H9 (cell line): ENCODE data around the gene BDH1. TPM values are rescaled to one million over a fixed set of nuclear protein-coding genes. Genes with fewer than 3 reads are reported as not detected.

ENCODE experiments used
- DNase-seq: peaks from one replicate; pipeline ENCODE4 v3.0.0-alpha.2; 2017
- H2AFZ ChIP-seq: one replicate; pipeline ENCODE4 v1.6.1; 2013; ENCODE audit warnings: mild to moderate bottlenecking, low read length, control low read depth, moderate library complexity
- H2AK5ac ChIP-seq: 2 replicates; pipeline ENCODE4 v1.6.1; 2013; ENCODE audit warnings: low read length, control low read depth, mixed read lengths; ENCODE audit not compliant: insufficient read length
- H2BK120ac ChIP-seq: one replicate; pipeline ENCODE4 v1.6.1; 2013; ENCODE audit warnings: low read depth, mild to moderate bottlenecking, low read length, control low read depth, inconsistent platforms; ENCODE audit not compliant: poor library complexity, severe bottlenecking
- H2BK12ac ChIP-seq: 2 replicates; pipeline ENCODE4 v1.6.1; 2013; ENCODE audit warnings: low read length, control low read depth, mixed read lengths, low read depth; ENCODE audit not compliant: insufficient read length
- H2BK15ac ChIP-seq: 2 replicates; pipeline ENCODE4 v1.6.1; 2013; ENCODE audit warnings: low read depth, low read length, control low read depth
- H2BK20ac ChIP-seq: one replicate; pipeline ENCODE4 v1.6.1; 2013; ENCODE audit warnings: low read depth, mild to moderate bottlenecking, low read length, control low read depth, inconsistent platforms; ENCODE audit not compliant: poor library complexity, severe bottlenecking
- H2BK5ac ChIP-seq: 2 replicates; pipeline ENCODE4 v1.6.1; 2013; ENCODE audit warnings: low read length, control low read depth, mixed read lengths; ENCODE audit not compliant: insufficient read length
- H3K14ac ChIP-seq: 2 replicates; pipeline ENCODE4 v1.6.1; 2013; ENCODE audit warnings: low read length, control low read depth; ENCODE audit not compliant: insufficient read depth
- H3K18ac ChIP-seq: 2 replicates; pipeline ENCODE4 v1.6.1; 2013; ENCODE audit warnings: low read depth, mild to moderate bottlenecking, mixed read lengths, low read length, control low read depth; ENCODE audit not compliant: insufficient read length
- H3K23ac ChIP-seq: 2 replicates; pipeline ENCODE4 v1.6.1; 2013; ENCODE audit warnings: low read length, control low read depth, mixed read lengths, low read depth; ENCODE audit not compliant: insufficient read length
- H3K23me2 ChIP-seq: 2 replicates; pipeline ENCODE4 v1.6.1; 2013; ENCODE audit warnings: low read depth, mild to moderate bottlenecking, mixed read lengths, low read length, control low read depth; ENCODE audit not compliant: insufficient read length, poor library complexity, severe bottlenecking
- H3K27ac ChIP-seq: 2 replicates; pipeline ENCODE4 v1.5.1; 2013; ENCODE audit warnings: low read length, control low read depth, mixed read lengths, low read depth; ENCODE audit not compliant: insufficient read length
- H3K27me3 ChIP-seq: 2 replicates; pipeline ENCODE4 v1.6.1; 2013; ENCODE audit warnings: low read length, control low read depth, inconsistent platforms; ENCODE audit not compliant: insufficient read depth
- H3K4ac ChIP-seq: 2 replicates; pipeline ENCODE4 v1.6.1; 2013; ENCODE audit warnings: low read depth, mild to moderate bottlenecking, control low read depth, inconsistent platforms, low read length, moderate library complexity
- H3K4me1 ChIP-seq: 2 replicates; pipeline ENCODE4 v1.6.1; 2013; ENCODE audit warnings: low read length, control low read depth, inconsistent platforms; ENCODE audit not compliant: insufficient read depth
- H3K4me2 ChIP-seq: 2 replicates; pipeline ENCODE4 v1.6.1; 2013; ENCODE audit warnings: low read length, control low read depth, mixed read lengths; ENCODE audit not compliant: insufficient read length, insufficient read depth
- H3K56ac ChIP-seq: 2 replicates; pipeline ENCODE4 v1.6.1; 2013; ENCODE audit warnings: low read depth, mild to moderate bottlenecking, mixed read lengths, low read length, control low read depth; ENCODE audit not compliant: insufficient read length
- H3K79me1 ChIP-seq: 2 replicates; pipeline ENCODE4 v1.6.1; 2013; ENCODE audit warnings: low read depth, mild to moderate bottlenecking, moderate library complexity, low read length, control low read depth, inconsistent platforms; ENCODE audit not compliant: insufficient read depth, poor library complexity, severe bottlenecking
- H3K79me2 ChIP-seq: 2 replicates; pipeline ENCODE4 v1.6.1; 2013; ENCODE audit warnings: low read length, control low read depth, inconsistent platforms; ENCODE audit not compliant: insufficient read depth
- H3K9ac ChIP-seq: 2 replicates; pipeline ENCODE4 v1.6.1; 2013; ENCODE audit warnings: low read length, control low read depth, mixed read lengths; ENCODE audit not compliant: insufficient read length; ENCODE audit errors: extremely low read depth
- H3K9me3 ChIP-seq: one replicate; pipeline ENCODE4 v1.6.1; 2013; ENCODE audit warnings: low read depth, low read length, inconsistent platforms; ENCODE audit not compliant: control insufficient read depth
- H3T11ph ChIP-seq: one replicate; pipeline ENCODE4 v1.6.1; 2013; ENCODE audit warnings: mild to moderate bottlenecking, low read length, control low read depth, inconsistent platforms
- H4K20me1 ChIP-seq: one replicate; pipeline ENCODE4 v1.6.1; 2013; ENCODE audit not compliant: control insufficient read depth, insufficient read length, insufficient read depth
- H4K5ac ChIP-seq: 2 replicates; pipeline ENCODE4 v1.6.1; 2013; ENCODE audit warnings: low read depth, mild to moderate bottlenecking, mixed read lengths, low read length, control low read depth; ENCODE audit not compliant: insufficient read length
- H4K8ac ChIP-seq: replicated peaks from 2 replicates; pipeline ENCODE4 v1.6.1; 2013; ENCODE audit warnings: low read length, control low read depth, mixed read lengths, low read depth; ENCODE audit not compliant: insufficient read length
- H4K91ac ChIP-seq: 2 replicates; pipeline ENCODE4 v1.6.1; 2013; ENCODE audit warnings: low read depth, mild to moderate bottlenecking, moderate library complexity, mixed read lengths, low read length, control low read depth; ENCODE audit not compliant: insufficient read length
- H3K27ac Mint-ChIP-seq, 3 experiments: 2 replicates in 2 of 3; 3 replicates in 1 of 3; pipeline ENCODE4 v1.8.0; 2020 to 2021; ENCODE audit warnings: mixed read lengths in 3 of 3, mild to moderate bottlenecking in 1 of 3, moderate library complexity in 1 of 3
- H3K27me3 Mint-ChIP-seq: 2 replicates; pipeline ENCODE4 v1.8.0; 2021; ENCODE audit warnings: low read depth, mild to moderate bottlenecking, moderate library complexity, mixed read lengths
- H3K36me3 Mint-ChIP-seq, 3 experiments: 2 replicates in 2 of 3; 3 replicates in 1 of 3; pipeline ENCODE4 v1.8.0; 2020 to 2021; ENCODE audit warnings: low read depth in 3 of 3, mixed read lengths in 3 of 3; ENCODE audit not compliant: insufficient read depth in 1 of 3
- H3K4me1 Mint-ChIP-seq, 2 experiments: 2 replicates each; pipeline ENCODE4 v1.8.0; 2020; ENCODE audit warnings: mixed read lengths in 2 of 2
- H3K4me3 Mint-ChIP-seq, 2 experiments: 2 replicates in 1 of 2; 3 replicates in 1 of 2; pipeline ENCODE4 v1.8.0; 2020 to 2021; ENCODE audit warnings: mild to moderate bottlenecking in 2 of 2, mixed read lengths in 2 of 2, moderate library complexity in 1 of 2
- H3K9me3 Mint-ChIP-seq, 2 experiments: 2 replicates in 1 of 2; 3 replicates in 1 of 2; pipeline ENCODE4 v1.8.0; 2020; ENCODE audit warnings: mild to moderate bottlenecking in 2 of 2, mixed read lengths in 2 of 2, moderate library complexity in 1 of 2
- WGBS: extraction: QIAGEN DNeasy Blood & Tissue Kit; methylation state at CpG from one replicate; pipeline ENCODE4 v1.1.7; 2013; ENCODE audit warnings: missing lambda C conversion rate, low lambda C conversion rate, mixed read lengths; ENCODE audit not compliant: insufficient read length; ENCODE audit errors: extremely low coverage; 5-methylcytosine and 5-hydroxymethylcytosine counted together
- total RNA-seq: library from RNA; stranded (reverse); gene quantifications from 2 replicates; pipeline ENCODE4 v1.2.1, GENCODE V29; 2021
- TF ChIP-seq, protein P1 (sequence below): fragments of 200-600 bp; sonication (generic); conservative IDR thresholded peaks from 3 replicates; pipeline ENCODE4 v1.8.0; 2021; ENCODE audit warnings: antibody characterized with exemption, mild to moderate bottlenecking

Gene BDH1
- total RNA-seq, 1 experiment from 2014 or later: 23.8 TPM

GRCh38 chr3:197491923-197492664 is 63.7 kb downstream of the BDH1 start:
- no peaks in the 10 kb centered on the region for H3K9me3 Mint-ChIP-seq
- TF ChIP-seq, protein P1, sequence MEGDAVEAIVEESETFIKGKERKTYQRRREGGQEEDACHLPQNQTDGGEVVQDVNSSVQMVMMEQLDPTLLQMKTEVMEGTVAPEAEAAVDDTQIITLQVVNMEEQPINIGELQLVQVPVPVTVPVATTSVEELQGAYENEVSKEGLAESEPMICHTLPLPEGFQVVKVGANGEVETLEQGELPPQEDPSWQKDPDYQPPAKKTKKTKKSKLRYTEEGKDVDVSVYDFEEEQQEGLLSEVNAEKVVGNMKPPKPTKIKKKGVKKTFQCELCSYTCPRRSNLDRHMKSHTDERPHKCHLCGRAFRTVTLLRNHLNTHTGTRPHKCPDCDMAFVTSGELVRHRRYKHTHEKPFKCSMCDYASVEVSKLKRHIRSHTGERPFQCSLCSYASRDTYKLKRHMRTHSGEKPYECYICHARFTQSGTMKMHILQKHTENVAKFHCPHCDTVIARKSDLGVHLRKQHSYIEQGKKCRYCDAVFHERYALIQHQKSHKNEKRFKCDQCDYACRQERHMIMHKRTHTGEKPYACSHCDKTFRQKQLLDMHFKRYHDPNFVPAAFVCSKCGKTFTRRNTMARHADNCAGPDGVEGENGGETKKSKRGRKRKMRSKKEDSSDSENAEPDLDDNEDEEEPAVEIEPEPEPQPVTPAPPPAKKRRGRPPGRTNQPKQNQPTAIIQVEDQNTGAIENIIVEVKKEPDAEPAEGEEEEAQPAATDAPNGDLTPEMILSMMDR: no peak
- DNase-seq: no peak
- H3K4me1 Mint-ChIP-seq: peaks cover 16 to 17% of the 10 kb centered on the region in 2 experiments
- Histone ChIP-seq H3K79me2 (no peaks in the 10 kb centered on the region), H4K5ac (no peak overlapping the region), H3K4me1 (no peaks in the 10 kb centered on the region), H2BK15ac (no peak overlapping the region), H3K23me2 (no peaks in the 10 kb centered on the region), H4K20me1 (no peaks in the 10 kb centered on the region), H2BK5ac (no peak overlapping the region), H3K18ac (no peak overlapping the region), H4K91ac (no peak overlapping the region), H3T11ph (no peak overlapping the region), H2AFZ (no peak overlapping the region), H2AK5ac (no peak overlapping the region), H2BK12ac (no peak overlapping the region), H2BK20ac (no peak overlapping the region), H3K9me3 (no peaks in the 10 kb centered on the region), H3K27ac (no peak overlapping the region), H3K9ac (no peak overlapping the region), H3K23ac (no peak overlapping the region), H3K56ac (no peak overlapping the region), H3K14ac (no peak overlapping the region), H4K8ac (no peak overlapping the region), H3K27me3 (no peaks in the 10 kb centered on the region), H3K79me1 (no peaks in the 10 kb centered on the region), H3K4me2 (no peak overlapping the region), H3K4ac (no peak overlapping the region), H2BK120ac (no peak overlapping the region)
- 0 out of 7 replicates have a peak overlapping the region, but pooled peaks of 1 of the 3 experiments have one; percentile 2 for H3K27ac Mint-ChIP-seq
- H3K27me3 Mint-ChIP-seq: peaks cover 8% of the 10 kb centered on the region; the same call in 1 of the 2 replicates
- WGBS: no CpG with 5 or more reads among the region's 12 CpGs
- H3K36me3 Mint-ChIP-seq: no peaks in the 10 kb centered on the region
- H3K4me3 Mint-ChIP-seq: no peak overlapping the region
